ENCODE data around the gene HSPA1A. TPM values are rescaled to one million over a fixed set of nuclear protein-coding genes. Genes with fewer than 3 reads are reported as not detected.
A peak's percentile ranks its signal among the peaks of the same experiment; 100 is the strongest.

The HSPA1A gene
- total and polyA plus RNA-seq, 9 of the 15 experiments (the other 6 are each of a cell fraction or from before 2014, with no cell fraction given): 2.2 to 273 (median 107) TPM

DNA sequence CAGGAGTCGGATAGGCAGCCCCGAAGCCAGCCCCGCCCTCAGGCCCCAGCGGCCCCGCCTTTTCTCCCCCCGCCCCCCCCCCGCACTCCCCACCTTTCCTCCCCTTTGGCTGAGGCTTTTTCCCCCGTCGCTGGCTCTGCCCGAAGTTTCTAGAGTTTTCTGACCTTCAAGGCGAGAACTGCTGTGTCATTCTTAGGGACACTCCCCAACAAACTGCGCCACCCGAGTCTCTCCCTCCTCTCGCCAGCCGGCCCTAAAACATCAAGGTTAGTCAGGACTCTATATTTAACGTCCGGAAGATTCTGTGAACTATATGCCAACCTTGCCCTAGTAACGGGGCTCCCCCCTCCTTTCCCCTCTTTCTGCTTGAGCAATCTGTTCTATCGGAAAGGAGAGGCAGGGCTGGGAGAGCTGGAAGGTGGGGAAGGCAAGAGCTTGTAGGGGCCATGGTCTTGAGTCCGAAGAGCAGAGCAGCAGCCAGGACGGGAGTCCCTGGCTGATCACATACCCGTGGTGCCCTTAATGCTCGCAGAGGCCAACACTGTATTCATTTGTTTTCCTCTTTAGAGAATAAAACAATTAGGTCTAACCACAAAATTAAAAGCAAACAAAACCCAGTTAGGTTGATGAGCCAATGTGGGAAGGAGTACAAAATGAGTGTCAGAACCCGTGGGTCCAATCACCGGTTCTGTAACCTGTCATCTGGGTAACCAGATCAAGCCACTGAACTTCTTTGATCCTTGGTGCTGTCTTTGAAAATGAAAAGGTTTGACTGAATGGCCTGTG lies 6.9 kb downstream of the HSPA1A start (continued):
- TF ChIP-seq, protein P1, sequence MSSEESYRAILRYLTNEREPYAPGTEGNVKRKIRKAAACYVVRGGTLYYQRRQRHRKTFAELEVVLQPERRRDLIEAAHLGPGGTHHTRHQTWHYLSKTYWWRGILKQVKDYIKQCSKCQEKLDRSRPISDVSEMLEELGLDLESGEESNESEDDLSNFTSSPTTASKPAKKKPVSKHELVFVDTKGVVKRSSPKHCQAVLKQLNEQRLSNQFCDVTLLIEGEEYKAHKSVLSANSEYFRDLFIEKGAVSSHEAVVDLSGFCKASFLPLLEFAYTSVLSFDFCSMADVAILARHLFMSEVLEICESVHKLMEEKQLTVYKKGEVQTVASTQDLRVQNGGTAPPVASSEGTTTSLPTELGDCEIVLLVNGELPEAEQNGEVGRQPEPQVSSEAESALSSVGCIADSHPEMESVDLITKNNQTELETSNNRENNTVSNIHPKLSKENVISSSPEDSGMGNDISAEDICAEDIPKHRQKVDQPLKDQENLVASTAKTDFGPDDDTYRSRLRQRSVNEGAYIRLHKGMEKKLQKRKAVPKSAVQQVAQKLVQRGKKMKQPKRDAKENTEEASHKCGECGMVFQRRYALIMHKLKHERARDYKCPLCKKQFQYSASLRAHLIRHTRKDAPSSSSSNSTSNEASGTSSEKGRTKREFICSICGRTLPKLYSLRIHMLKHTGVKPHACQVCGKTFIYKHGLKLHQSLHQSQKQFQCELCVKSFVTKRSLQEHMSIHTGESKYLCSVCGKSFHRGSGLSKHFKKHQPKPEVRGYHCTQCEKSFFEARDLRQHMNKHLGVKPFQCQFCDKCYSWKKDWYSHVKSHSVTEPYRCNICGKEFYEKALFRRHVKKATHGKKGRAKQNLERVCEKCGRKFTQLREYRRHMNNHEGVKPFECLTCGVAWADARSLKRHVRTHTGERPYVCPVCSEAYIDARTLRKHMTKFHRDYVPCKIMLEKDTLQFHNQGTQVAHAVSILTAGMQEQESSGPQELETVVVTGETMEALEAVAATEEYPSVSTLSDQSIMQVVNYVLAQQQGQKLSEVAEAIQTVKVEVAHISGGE (CRISPR knock-in tag; IDR thresholded peaks at IDR 0.05): peak in 1 of 3 experiments; percentile 25; a peak in 1 of 6 replicates
- TF ChIP-seq, protein P2, sequence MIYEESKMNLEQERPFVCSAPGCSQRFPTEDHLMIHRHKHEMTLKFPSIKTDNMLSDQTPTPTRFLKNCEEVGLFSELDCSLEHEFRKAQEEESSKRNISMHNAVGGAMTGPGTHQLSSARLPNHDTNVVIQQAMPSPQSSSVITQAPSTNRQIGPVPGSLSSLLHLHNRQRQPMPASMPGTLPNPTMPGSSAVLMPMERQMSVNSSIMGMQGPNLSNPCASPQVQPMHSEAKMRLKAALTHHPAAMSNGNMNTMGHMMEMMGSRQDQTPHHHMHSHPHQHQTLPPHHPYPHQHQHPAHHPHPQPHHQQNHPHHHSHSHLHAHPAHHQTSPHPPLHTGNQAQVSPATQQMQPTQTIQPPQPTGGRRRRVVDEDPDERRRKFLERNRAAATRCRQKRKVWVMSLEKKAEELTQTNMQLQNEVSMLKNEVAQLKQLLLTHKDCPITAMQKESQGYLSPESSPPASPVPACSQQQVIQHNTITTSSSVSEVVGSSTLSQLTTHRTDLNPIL (CRISPR knock-in tag; IDR thresholded peaks at IDR 0.05): peak; percentile 79; the same call in 1 of the 2 replicates
- peak; percentile 47 for TF ChIP-seq SP1 (CRISPR knock-in tag; IDR thresholded peaks at IDR 0.05)
- TF ChIP-seq, protein P3, sequence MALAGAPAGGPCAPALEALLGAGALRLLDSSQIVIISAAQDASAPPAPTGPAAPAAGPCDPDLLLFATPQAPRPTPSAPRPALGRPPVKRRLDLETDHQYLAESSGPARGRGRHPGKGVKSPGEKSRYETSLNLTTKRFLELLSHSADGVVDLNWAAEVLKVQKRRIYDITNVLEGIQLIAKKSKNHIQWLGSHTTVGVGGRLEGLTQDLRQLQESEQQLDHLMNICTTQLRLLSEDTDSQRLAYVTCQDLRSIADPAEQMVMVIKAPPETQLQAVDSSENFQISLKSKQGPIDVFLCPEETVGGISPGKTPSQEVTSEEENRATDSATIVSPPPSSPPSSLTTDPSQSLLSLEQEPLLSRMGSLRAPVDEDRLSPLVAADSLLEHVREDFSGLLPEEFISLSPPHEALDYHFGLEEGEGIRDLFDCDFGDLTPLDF (CRISPR knock-in tag; IDR thresholded peaks at IDR 0.05): peak; percentile 81; the same call in 1 of the 2 replicates
- TF ChIP-seq, protein P4, sequence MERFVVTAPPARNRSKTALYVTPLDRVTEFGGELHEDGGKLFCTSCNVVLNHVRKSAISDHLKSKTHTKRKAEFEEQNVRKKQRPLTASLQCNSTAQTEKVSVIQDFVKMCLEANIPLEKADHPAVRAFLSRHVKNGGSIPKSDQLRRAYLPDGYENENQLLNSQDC (CRISPR knock-in tag; IDR thresholded peaks at IDR 0.05): no peak
- TF ChIP-seq NR2F6 (CRISPR knock-in tag; IDR thresholded peaks at IDR 0.05): peak; percentile 71; the same call in 1 of the 2 replicates
- TF ChIP-seq ZNF830 (CRISPR knock-in tag; IDR thresholded peaks at IDR 0.05): no peak
- peak; percentile 63 for TF ChIP-seq ZNF239 (CRISPR knock-in tag; IDR thresholded peaks at IDR 0.05)
- peak; percentile 15; the same call in 1 of the 2 replicates for TF ChIP-seq ZNF707 (CRISPR knock-in tag; conservative IDR thresholded peaks at IDR 0.05)
- no peak for TF ChIP-seq YBX1 (IDR thresholded peaks at IDR 0.05)
- no peak for TF ChIP-seq ZNF184 (CRISPR knock-in tag; IDR thresholded peaks at IDR 0.05)
- no peak for TF ChIP-seq FOXA1 (IDR thresholded peaks at IDR 0.05; ENCODE audit: borderline replicate concordance)
- TF ChIP-seq, protein P5, sequence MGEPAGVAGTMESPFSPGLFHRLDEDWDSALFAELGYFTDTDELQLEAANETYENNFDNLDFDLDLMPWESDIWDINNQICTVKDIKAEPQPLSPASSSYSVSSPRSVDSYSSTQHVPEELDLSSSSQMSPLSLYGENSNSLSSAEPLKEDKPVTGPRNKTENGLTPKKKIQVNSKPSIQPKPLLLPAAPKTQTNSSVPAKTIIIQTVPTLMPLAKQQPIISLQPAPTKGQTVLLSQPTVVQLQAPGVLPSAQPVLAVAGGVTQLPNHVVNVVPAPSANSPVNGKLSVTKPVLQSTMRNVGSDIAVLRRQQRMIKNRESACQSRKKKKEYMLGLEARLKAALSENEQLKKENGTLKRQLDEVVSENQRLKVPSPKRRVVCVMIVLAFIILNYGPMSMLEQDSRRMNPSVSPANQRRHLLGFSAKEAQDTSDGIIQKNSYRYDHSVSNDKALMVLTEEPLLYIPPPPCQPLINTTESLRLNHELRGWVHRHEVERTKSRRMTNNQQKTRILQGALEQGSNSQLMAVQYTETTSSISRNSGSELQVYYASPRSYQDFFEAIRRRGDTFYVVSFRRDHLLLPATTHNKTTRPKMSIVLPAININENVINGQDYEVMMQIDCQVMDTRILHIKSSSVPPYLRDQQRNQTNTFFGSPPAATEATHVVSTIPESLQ (CRISPR knock-in tag; IDR thresholded peaks at IDR 0.05): peak; percentile 80
- TF ChIP-seq, protein P6, sequence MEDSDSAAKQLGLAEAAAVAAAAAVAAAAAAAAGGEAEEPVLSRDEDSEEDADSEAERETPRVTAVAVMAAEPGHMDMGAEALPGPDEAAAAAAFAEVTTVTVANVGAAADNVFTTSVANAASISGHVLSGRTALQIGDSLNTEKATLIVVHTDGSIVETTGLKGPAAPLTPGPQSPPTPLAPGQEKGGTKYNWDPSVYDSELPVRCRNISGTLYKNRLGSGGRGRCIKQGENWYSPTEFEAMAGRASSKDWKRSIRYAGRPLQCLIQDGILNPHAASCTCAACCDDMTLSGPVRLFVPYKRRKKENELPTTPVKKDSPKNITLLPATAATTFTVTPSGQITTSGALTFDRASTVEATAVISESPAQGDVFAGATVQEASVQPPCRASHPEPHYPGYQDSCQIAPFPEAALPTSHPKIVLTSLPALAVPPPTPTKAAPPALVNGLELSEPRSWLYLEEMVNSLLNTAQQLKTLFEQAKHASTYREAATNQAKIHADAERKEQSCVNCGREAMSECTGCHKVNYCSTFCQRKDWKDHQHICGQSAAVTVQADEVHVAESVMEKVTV (CRISPR knock-in tag; IDR thresholded peaks at IDR 0.05): no peak
- peak; percentile 86; the same call in 1 of the 2 replicates for TF ChIP-seq CHCHD3 (CRISPR knock-in tag; IDR thresholded peaks at IDR 0.05)
